Esophagus muscularis mucosa (tissue), 4 donors: ENCODE measurements around the gene CES3. TPM values are rescaled to one million over a fixed set of nuclear protein-coding genes. Genes with fewer than 3 reads are reported as not detected.
"Not testable (repeated sequence)": the region's sequence is repeated elsewhere in the genome, so short reads cannot be mapped to it uniquely, and the experiment has no call there.

Source experiments
- DNase-seq: peaks from one replicate; pipeline ENCODE4 v3.0.0-alpha.2; 2017; ENCODE audit errors: extremely low spot score
- H3K27ac ChIP-seq, 4 donors: fragments of 200-600 bp; sonication (generic); replicated peaks in 1 of 4; 1 replicate in 3 of 4; 2 replicates in 1 of 4; pipeline ENCODE4 v1.5.1; 2016 to 2019; ENCODE audit warnings: mild to moderate bottlenecking in 1 of 4
- H3K27me3 ChIP-seq, 4 donors: fragments of 200-600 bp; sonication (generic); one replicate each; pipeline versions ENCODE4 v1.5.1 to v1.6.0; 2016 to 2019
- H3K36me3 ChIP-seq, 4 donors: fragments of 200-600 bp; sonication (generic); one replicate each; pipeline ENCODE4 v1.5.1; 2016 to 2019
- H3K4me1 ChIP-seq, 4 donors: fragments of 200-600 bp; sonication (generic); one replicate each; pipeline ENCODE4 v1.5.1; 2016 to 2019
- H3K4me3 ChIP-seq, 4 donors: fragments of 200-600 bp; sonication (generic); 1 replicate in 2 of 4; 2 replicates in 2 of 4; pipeline ENCODE4 v1.5.1; 2016 to 2019; ENCODE audit warnings: mild to moderate bottlenecking in 4 of 4, moderate library complexity in 1 of 4
- H3K9me3 ChIP-seq, 4 donors: fragments of 200-600 bp; sonication (generic); 1 replicate in 3 of 4; 2 replicates in 1 of 4; pipeline ENCODE4 v1.5.1; 2016 to 2019
- EP300 ChIP-seq: sonication (generic); formaldehyde crosslinking; IDR thresholded peaks from one replicate; pipeline ENCODE4 v1.6.1; 2017; ENCODE audit warnings: antibody characterized with exemption
- POLR2A ChIP-seq: fragments of 450-650 bp; IDR thresholded peaks from one replicate; pipeline ENCODE4 v1.6.1; 2017; ENCODE audit warnings: antibody characterized with exemption, moderate library complexity, mild to moderate bottlenecking, low read depth
- POLR2AphosphoS5 ChIP-seq, 2 donors: sonication (generic); formaldehyde crosslinking; IDR thresholded peaks; one replicate each; pipeline ENCODE4 v1.6.1; 2017; ENCODE audit warnings: antibody characterized with exemption in 2 of 2
- WGBS: methylation state at CpG from one replicate; pipeline ENCODE4 v1.1.5; 2018; 5-methylcytosine and 5-hydroxymethylcytosine counted together
- intact Hi-C: fragments of 100-400 bp; cut with DNase I; formaldehyde crosslinking; loops from one replicate; pipeline ENCODE4 v1.15.1; 2023
- total RNA-seq, 4 donors: library from RNA; depleted of rRNA; stranded (reverse); fragments of >200 nt; gene quantifications; one replicate each; pipeline versions ENCODE4 v1.1.0 to v1.2.1, GENCODE V29; 2016
- TF ChIP-seq, protein P1 (sequence below), 3 experiments: fragments of 200-600 bp in 2 of 3; fragments of 450-650 bp in 1 of 3; sonication (generic) in 2 of 3; IDR thresholded peaks; one replicate each; pipeline ENCODE4 v1.5.1; 2017 to 2019; ENCODE audit warnings: antibody characterized with exemption in 3 of 3, mild to moderate bottlenecking in 2 of 3, moderate library complexity in 1 of 3

CES3 gene
- total RNA-seq, 4 donors from 2014 or later, result 0.23 to 0.42 (median 0.33) TPM; not detected in 1

DNA sequence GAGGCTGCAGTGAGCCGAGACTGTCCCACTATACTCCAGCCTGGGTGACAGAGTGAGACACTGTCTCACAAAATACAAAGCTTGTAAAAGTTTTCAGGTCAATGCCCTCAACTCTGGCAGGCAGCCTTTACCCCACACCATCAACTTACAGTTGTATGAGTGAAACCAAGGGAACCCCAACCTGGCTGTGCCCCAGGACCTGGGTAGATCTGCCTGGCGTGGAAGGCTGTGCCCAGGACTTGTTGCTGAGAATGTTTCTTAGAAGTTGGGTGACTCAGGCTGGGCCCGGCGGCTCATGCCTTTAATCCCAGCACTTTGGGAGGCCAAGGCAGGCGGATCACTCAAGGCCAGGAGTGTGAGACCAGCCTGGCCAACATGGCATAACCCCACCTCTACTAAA, 7.8 kb downstream of the CES3 start:
- Histone ChIP-seq H3K4me3 (no peak overlapping the region), H3K4me1 (no peaks in the 10 kb centered on the region), H3K27ac (no peak overlapping the region), H3K36me3 (no peaks in the 10 kb centered on the region), H3K9me3 (no peaks in the 10 kb centered on the region), H3K27me3 (peaks cover 0 to 8% (median 0%) of the 10 kb centered on the region in 4 donors)
- intact Hi-C loops, result no loop called here
- no peak for TF ChIP-seq POLR2AphosphoS5 (IDR thresholded peaks at IDR 0.05)
- no peak for TF ChIP-seq EP300
- TF ChIP-seq, protein P1, sequence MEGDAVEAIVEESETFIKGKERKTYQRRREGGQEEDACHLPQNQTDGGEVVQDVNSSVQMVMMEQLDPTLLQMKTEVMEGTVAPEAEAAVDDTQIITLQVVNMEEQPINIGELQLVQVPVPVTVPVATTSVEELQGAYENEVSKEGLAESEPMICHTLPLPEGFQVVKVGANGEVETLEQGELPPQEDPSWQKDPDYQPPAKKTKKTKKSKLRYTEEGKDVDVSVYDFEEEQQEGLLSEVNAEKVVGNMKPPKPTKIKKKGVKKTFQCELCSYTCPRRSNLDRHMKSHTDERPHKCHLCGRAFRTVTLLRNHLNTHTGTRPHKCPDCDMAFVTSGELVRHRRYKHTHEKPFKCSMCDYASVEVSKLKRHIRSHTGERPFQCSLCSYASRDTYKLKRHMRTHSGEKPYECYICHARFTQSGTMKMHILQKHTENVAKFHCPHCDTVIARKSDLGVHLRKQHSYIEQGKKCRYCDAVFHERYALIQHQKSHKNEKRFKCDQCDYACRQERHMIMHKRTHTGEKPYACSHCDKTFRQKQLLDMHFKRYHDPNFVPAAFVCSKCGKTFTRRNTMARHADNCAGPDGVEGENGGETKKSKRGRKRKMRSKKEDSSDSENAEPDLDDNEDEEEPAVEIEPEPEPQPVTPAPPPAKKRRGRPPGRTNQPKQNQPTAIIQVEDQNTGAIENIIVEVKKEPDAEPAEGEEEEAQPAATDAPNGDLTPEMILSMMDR (IDR thresholded peaks at IDR 0.05), result no peak
- TF ChIP-seq POLR2A, result no peak
- WGBS, result 97% methylated on average over 2 of the region's 5 CpGs
- no peak for DNase-seq

DNA sequence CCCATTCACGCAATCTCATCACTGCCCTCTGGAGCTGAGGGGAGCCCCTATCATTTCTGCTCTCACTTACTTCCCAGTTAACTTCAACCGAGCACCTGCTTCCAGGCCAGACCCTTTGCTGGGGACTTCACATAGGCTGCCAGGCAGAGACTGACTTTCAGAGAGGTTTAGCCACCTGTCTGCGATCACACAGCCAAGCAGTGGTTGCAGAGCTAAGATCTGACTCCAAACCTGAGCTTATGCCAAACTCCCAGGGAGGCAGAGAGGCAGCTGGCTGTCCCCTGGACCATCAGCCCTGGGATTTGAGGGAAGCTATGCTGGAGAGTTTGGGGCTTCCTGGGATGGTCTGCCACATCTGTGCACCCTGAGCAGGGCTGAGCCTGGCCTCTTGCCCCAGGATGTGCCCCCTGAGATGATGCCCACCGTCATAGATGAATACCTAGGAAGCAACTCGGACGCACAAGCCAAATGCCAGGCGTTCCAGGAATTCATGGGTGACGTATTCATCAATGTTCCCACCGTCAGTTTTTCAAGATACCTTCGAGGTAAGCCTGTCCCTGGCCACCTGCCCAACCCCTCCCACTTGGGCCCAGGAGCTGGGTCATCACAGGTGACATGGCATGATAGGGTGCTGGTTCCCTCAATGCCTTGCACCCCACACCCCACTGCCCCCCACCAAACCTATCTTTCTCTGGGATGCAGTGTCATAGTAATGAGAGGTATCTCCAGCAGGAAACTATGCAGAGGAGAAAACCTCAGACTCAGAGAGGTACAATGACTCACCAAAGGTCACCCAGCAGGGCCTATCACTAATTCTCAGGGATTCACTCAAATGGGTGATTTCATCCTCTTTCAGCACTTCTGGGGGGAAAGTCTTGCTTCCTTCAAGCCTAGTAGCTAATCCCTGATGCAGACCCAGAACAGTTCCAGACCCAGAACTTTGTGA, 10.0 kb downstream of the CES3 start:
- no peak for TF ChIP-seq POLR2AphosphoS5 (IDR thresholded peaks at IDR 0.05)
- no peak for TF ChIP-seq POLR2A
- no peak for TF ChIP-seq EP300
- TF ChIP-seq, protein P1 (IDR thresholded peaks at IDR 0.05), result no peak
- no peak overlapping the region for H3K27ac ChIP-seq
- 72% methylated on average over 9 of the region's 10 CpGs for WGBS
- intact Hi-C loops, result no loop called here
- no peak overlapping the region for H3K4me3 ChIP-seq
- DNase-seq, result no peak
- peaks cover 0 to 8% (median 0%) of the 10 kb centered on the region in 4 donors for H3K27me3 ChIP-seq
- no peaks in the 10 kb centered on the region for H3K4me1 ChIP-seq
- no peaks in the 10 kb centered on the region for H3K9me3 ChIP-seq
- H3K36me3 ChIP-seq, result no peaks in the 10 kb centered on the region

DNA sequence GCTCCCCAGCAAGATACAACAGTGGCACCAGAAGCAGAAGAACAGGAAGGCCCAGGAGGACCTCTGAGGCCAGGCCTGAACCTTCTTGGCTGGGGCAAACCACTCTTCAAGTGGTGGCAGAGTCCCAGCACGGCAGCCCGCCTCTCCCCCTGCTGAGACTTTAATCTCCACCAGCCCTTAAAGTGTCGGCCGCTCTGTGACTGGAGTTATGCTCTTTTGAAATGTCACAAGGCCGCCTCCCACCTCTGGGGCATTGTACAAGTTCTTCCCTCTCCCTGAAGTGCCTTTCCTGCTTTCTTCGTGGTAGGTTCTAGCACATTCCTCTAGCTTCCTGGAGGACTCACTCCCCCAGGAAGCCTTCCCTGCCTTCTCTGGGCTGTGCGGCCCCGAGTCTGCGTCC, 11.9 kb downstream of the CES3 start:
- TF ChIP-seq, protein P1 (IDR thresholded peaks at IDR 0.05), result no peak
- TF ChIP-seq POLR2AphosphoS5 (IDR thresholded peaks at IDR 0.05) (no peak), POLR2A (no peak), EP300 (no peak)
- Histone ChIP-seq H3K4me1 (peaks cover 0 to 8% (median 2%) of the 10 kb centered on the region in 4 donors), H3K36me3 (no peaks in the 10 kb centered on the region), H3K9me3 (no peaks in the 10 kb centered on the region), H3K4me3 (no peak overlapping the region), H3K27ac (no peak overlapping the region), H3K27me3 (peaks cover 0 to 15% (median 0%) of the 10 kb centered on the region in 4 donors)
- DNase-seq, result no peak
- intact Hi-C loops, result no loop called here
- 90% methylated on average over 9 of the region's 9 CpGs for WGBS

DNA sequence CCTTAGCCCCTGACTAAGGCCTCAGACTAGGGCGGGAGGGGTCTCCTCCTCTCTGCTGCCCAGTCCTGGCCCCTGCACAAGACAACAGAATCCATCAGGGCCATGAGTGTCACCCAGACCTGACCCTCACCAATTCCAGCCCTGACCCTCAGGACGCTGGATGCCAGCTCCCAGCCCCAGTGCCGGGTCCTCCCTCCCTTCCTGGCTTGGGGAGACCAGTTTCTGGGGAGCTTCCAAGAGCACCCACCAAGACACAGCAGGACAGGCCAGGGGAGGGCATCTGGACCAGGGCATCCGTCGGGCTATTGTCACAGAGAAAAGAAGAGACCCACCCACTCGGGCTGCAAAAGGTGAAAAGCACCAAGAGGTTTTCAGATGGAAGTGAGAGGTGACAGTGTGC, 12.7 kb downstream of the CES3 start:
- Histone ChIP-seq H3K4me1 (peaks cover 0 to 8% (median 2%) of the 10 kb centered on the region in 4 donors), H3K36me3 (no peaks in the 10 kb centered on the region), H3K4me3 (no peak overlapping the region), H3K9me3 (no peaks in the 10 kb centered on the region), H3K27me3 (peaks cover 0 to 15% (median 0%) of the 10 kb centered on the region in 4 donors), H3K27ac (no peak overlapping the region)
- intact Hi-C loops, result no loop called here
- DNase-seq, result no peak
- WGBS, result 100% methylated on average over 6 of the region's 6 CpGs
- TF ChIP-seq EP300 (no peak), POLR2AphosphoS5 (IDR thresholded peaks at IDR 0.05) (no peak), POLR2A (no peak)
- TF ChIP-seq, protein P1 (IDR thresholded peaks at IDR 0.05), result no peak

DNA sequence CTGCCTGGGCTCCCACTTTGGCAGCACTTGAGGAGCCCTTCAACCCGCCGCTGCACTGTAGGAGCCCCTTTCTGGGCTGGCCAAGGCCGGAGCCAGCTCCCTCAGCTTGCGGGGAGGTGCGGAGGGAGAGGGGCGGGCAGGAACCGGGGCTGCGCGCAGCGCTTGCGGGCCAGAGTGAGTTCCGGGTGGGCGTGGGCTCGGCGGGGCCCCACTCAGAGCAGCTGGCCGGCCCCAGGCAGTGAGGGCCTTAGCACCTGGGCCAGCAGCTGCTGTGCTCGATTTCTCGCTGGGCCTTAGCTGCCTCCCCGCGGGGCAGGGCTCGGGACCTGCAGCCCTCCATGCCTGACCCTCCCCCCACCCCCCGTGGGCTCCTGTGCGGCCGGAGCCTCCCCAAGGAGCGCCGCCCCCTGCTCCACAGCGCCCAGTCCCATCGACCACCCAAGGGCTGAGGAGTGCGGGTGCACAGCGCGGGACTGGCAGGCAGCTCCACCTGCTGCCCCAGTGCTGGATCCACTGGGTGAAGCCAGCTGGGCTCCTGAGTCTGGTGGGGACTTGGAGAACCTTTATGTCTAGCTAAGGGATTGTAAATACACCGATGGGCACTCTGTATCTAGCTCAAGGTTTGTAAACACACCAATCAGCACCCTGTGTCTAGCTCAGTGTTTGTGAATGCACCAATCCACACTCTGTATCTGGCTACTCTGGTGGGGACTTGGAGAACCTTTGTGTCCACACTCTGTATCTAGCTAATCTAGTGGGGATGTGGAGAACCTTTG, 13.3 kb downstream of the CES3 start:
- 94% methylated on average over 18 of the region's 32 CpGs for WGBS
- intact Hi-C loops, H3K27ac ChIP-seq, H3K4me3 ChIP-seq, H3K4me1 ChIP-seq, DNase-seq, H3K36me3 ChIP-seq, H3K9me3 ChIP-seq: not testable (repeated sequence)
- peaks cover 0 to 15% (median 0%) of the 10 kb centered on the region in 4 donors for H3K27me3 ChIP-seq

DNA sequence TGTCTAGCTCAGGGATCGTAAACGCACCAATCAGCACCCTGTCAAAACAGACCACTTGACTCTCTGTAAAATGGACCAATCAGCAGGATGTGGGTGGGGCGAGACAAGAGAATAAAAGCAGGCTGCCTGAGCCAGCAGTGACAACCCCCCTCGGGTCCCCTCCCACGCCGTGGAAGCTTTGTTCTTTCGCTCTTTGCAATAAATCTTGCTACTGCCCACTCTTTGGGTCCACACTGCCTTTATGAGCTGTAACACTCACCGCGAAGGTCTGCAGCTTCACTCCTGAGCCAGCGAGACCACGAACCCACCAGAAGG, 13.8 kb downstream of the CES3 start:
- H3K27ac ChIP-seq, H3K4me1 ChIP-seq, H3K4me3 ChIP-seq, H3K36me3 ChIP-seq, H3K9me3 ChIP-seq, DNase-seq: not testable (repeated sequence)
- intact Hi-C loops, result loop anchor here (5.0 kb wide), 1 partner anchor 132 kb away; the partner anchor contains the start of gene PHAF1
- H3K27me3 ChIP-seq, result peaks cover 0 to 15% (median 0%) of the 10 kb centered on the region in 4 donors
- WGBS, result 67% methylated on average over 11 of the region's 11 CpGs
